Cardiac muscle cell (in vitro differentiated cells and primary cell): Measurements from ENCODE around the gene VAV1. TPM values are rescaled to one million over a fixed set of nuclear protein-coding genes. Genes with fewer than 3 reads are reported as not detected.

Experiments used
- DNase-seq, 2 donors: peaks; one replicate each; pipeline versions ENCODE4 v3.0.0 to v3.0.0-alpha.2; 2010 to 2017; ENCODE audit warnings: low read depth in 1 of 2, low spot score in 1 of 2
- H3K27ac ChIP-seq: fragments of 200-600 bp; sonication (generic); 2 replicates; pipeline ENCODE4 v1.5.1; 2016
- H3K27me3 ChIP-seq: fragments of 200-600 bp; sonication (generic); 2 replicates; pipeline ENCODE4 v1.6.0; 2016; ENCODE audit warnings: control low read depth
- H3K36me3 ChIP-seq: fragments of 200-600 bp; sonication (generic); 2 replicates; pipeline ENCODE4 v1.5.1; 2016; ENCODE audit warnings: control low read depth
- H3K4me1 ChIP-seq: fragments of 200-600 bp; sonication (generic); 2 replicates; pipeline ENCODE4 v1.8.1; 2017; ENCODE audit warnings: low read depth, mild to moderate bottlenecking, mixed run types
- H3K4me3 ChIP-seq: fragments of 200-600 bp; sonication (generic); 2 replicates; pipeline ENCODE4 v1.5.1; 2016; ENCODE audit warnings: mild to moderate bottlenecking
- H3K9me3 ChIP-seq: fragments of 200-600 bp; sonication (generic); 2 replicates; pipeline ENCODE4 v1.5.1; 2017; ENCODE audit warnings: low read depth, mild to moderate bottlenecking, control low read depth
- CTCF ChIP-seq: IDR thresholded peaks from 2 replicates; pipeline ENCODE4 v1.5.1; 2012; ENCODE audit warnings: low read depth, mild to moderate bottlenecking, low read length
- polyA plus RNA-seq: library from polyadenylated mRNA; unstranded; fragments of >200 nt; fragmentation: Nextera tagmentation; extraction: Ambion mirVana; gene quantifications from 2 replicates; pipeline ENCODE4 v1.2.1, GENCODE V29; 2016
- total RNA-seq: library from RNA; depleted of rRNA; stranded (reverse); fragments of >200 nt; gene quantifications from 2 replicates; pipeline ENCODE4 v1.2.3, GENCODE V29; 2016

VAV1 gene
- total and polyA plus RNA-seq, 2 experiments from 2014 or later: not detected

DNA sequence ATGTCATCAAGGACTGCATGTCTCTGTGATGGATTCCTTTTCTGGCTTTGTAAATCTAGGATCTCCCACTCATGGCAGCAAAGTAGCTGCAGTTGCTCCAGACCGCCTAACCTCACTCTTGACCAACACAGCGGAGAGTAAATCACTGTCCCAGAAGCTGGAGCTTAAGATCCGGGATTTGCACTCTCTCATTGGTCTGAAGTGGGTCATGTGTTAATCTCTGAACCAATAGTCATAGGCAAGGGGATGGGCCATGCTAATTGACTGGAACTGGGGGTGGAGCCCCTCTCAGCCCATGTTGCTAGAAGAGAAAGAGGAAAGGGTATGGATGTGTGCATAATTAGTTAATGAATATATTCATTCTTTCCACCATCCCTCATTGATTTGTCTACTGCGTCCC lies 34.0 kb downstream of the VAV1 start:
- H3K4me3 ChIP-seq: no peak overlapping the region
- no peaks in the 10 kb centered on the region for H3K27me3 ChIP-seq
- H3K36me3 ChIP-seq: no peaks in the 10 kb centered on the region
- no peak for DNase-seq
- H3K4me1 ChIP-seq: no peaks in the 10 kb centered on the region
- TF ChIP-seq CTCF: no peak
- H3K9me3 ChIP-seq: no peaks in the 10 kb centered on the region
- H3K27ac ChIP-seq: no peak overlapping the region

- no peak overlapping the region for H3K4me3 ChIP-seq
- no peak for TF ChIP-seq CTCF
- no peaks in the 10 kb centered on the region for H3K9me3 ChIP-seq
- DNase-seq: no peak
- no peaks in the 10 kb centered on the region for H3K36me3 ChIP-seq
- no peaks in the 10 kb centered on the region for H3K4me1 ChIP-seq
- H3K27me3 ChIP-seq: no peaks in the 10 kb centered on the region
- no peak overlapping the region for H3K27ac ChIP-seq
These were observed 34.8 kb downstream of the VAV1 start for GRCh38 chr19:6807291-6807690.

DNA sequence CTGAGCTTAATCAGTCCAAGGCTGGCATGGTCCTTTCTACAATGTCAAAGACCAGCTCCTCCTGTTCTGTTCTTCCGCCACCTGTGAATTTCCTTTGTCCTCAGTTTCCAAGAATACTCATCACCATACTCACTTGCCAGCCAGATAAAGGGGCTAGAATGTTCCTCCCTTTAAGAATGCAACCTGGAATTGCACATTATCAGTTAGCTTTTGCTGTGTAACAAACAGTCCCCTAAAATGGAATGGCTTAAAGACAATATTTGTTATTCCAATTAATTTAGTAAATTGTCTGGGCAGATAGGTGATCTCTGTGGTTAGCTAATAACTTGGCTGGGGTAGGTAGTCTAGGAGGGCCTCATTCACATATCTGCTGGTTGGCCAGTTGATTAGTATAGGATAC lies 36.0 kb downstream of the VAV1 start:
- Histone ChIP-seq H3K36me3 (no peaks in the 10 kb centered on the region), H3K27me3 (no peaks in the 10 kb centered on the region), H3K9me3 (no peaks in the 10 kb centered on the region), H3K4me3 (no peak overlapping the region), H3K27ac (no peak overlapping the region), H3K4me1 (no peaks in the 10 kb centered on the region)
- no peak for TF ChIP-seq CTCF
- no peak for DNase-seq

- TF ChIP-seq CTCF: no peak
These were observed 36.8 kb downstream of the VAV1 start for GRCh38 chr19:6809262-6809661.

DNA sequence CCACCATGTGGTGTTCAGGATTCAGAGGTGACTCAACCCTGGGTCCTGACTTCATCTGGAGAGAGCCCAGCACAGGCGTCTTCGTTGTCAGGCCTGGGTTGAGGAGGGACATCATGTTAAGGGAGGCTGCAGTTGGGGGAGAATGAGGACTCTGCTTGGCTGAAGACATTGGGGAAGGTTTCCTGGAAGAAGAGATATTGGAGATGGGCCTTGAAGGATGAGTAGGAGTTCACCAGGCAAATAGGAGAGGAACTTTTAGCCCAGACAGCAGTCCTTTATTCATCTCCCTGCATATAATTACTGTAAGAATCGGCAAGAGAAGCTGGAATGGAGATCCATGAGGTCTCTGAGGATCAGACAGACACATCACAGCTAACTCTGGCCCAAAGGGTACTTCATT lies 38.9 kb downstream of the VAV1 start:
- DNase-seq: no peak
- Histone ChIP-seq H3K36me3 (no peaks in the 10 kb centered on the region), H3K27me3 (no peaks in the 10 kb centered on the region), H3K9me3 (no peaks in the 10 kb centered on the region), H3K27ac (no peak overlapping the region), H3K4me1 (no peaks in the 10 kb centered on the region), H3K4me3 (no peak overlapping the region)
- TF ChIP-seq CTCF: no peak

More at GRCh38 chr19:6809262-6809661, 36.8 kb downstream of the VAV1 start:
- H3K9me3 ChIP-seq: no peaks in the 10 kb centered on the region
- H3K4me1 ChIP-seq: no peaks in the 10 kb centered on the region
- no peak overlapping the region for H3K4me3 ChIP-seq
- no peaks in the 10 kb centered on the region for H3K36me3 ChIP-seq
- no peak overlapping the region for H3K27ac ChIP-seq
- no peak for DNase-seq
- no peaks in the 10 kb centered on the region for H3K27me3 ChIP-seq

DNA sequence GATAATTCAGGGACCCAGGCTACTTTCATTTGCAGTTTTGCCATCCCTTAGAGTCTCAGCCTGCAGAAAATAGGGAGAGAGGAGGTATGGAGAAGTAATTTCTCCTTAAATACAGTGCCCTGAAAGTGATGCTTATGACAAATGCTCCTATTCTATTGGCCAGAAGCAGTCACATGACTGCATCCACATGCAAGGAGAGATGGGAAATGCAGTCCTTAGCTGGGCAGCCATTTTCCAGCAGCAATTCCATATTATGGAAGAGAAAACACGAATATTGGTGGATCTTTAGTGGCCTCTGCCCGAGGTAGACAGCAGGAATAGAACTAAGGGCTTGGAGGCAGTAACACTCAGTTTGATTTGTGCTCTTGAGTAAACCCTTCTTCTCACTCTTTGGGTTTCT lies 39.4 kb downstream of the VAV1 start:
- H3K9me3 ChIP-seq: no peaks in the 10 kb centered on the region
- H3K36me3 ChIP-seq: no peaks in the 10 kb centered on the region
- DNase-seq: peak in 1 of 2 donors; percentile 83

More for the DNA sequence above, 39.4 kb downstream of the VAV1 start:
- H3K4me1 ChIP-seq: no peaks in the 10 kb centered on the region
- H3K4me3 ChIP-seq: no peak overlapping the region
- H3K27me3 ChIP-seq: no peaks in the 10 kb centered on the region
- TF ChIP-seq CTCF: no peak
- no peak overlapping the region for H3K27ac ChIP-seq
